GM18505 (cell line): ENCODE results near the gene TNFRSF21.

Source experiments
- ATAC-seq: cut with Tn5 transposase; IDR thresholded peaks from one replicate; pipeline ENCODE4 v1.9.1; 2021; ENCODE audit not compliant: unreplicated experiment
- POLR2A ChIP-seq: IDR thresholded peaks from 4 replicates; pipeline ENCODE4 v1.6.1; 2011; ENCODE audit warnings: borderline replicate concordance; ENCODE audit not compliant: insufficient read depth, insufficient read length; ENCODE audit errors: extremely low read depth

TNFRSF21 gene

DNA sequence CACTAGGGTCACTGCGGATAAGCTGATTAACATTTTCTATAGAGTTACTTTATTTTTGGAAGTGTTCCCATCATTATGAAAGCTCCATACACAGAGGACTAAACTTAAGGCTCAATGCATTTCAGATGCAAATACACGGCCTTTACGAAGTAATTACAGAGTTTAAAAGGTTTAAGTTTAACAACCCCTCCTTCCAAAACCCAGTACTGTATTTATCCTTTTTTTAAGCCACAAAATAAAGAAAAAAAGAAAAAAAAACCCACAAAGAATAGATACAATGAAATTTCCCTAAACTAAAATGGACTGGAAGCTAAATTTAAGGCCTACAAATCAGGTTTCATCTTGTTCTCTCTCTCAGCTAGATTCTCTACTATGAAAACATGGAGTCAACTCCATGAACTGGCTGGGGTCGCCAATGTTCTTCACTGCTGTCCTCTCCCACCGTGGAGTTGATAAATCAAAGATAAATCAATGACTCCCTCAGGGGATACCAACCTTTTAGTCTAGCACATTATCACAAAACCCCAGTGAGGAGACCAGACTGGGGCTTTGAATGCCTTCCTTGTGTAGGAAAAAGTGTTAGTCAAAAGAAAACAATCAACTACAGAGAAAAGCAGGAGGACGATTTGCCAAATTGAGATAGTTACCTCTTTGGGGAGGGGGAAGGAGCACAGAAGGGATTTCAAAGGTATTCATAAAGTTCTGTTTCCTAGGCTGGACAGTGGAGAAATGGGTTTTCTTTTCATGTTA is 52.5 kb downstream of the TNFRSF21 start:
- TF ChIP-seq POLR2A: no peak
- no peak for ATAC-seq

DNA sequence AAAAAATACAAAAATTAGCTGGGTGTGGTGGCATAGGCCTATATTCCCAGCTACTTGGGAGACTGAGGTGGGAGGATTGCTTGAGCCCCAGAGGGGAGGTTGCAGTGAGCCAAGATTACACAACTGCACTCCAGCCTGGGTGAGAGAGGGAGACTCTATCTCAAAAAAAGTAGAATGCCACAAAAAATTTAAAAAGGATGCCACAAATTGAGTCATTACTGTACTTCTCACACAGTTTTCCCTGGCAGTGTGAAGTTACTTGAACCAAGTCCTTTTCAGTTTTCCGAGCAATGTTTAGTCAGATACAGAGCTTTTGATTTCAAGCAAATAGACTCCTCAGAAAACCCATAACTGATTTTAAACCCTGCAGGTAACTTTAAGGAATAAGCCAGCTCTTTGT is 53.3 kb downstream of the TNFRSF21 start:
- TF ChIP-seq POLR2A: no peak

DNA sequence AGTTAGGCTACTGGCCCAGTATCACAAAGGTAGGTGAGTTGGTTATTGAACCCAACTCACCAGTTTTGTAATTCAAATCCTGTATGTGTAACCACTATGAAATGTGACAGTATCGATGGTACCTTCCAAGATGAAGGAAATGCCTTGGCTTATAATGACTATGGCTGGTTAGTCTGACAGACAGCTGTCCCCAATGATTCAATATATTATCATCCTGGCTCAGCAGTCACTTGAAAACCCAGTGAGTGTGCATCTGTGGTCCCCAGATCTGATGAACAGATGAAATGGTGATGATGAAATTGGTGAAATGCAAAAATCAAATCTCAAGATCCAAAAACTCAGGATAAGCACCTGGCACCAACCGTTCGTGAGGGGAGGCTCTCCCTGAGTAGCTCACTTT is 54.8 kb downstream of the TNFRSF21 start:
- no peak for ATAC-seq
- TF ChIP-seq POLR2A: no peak

More for the DNA sequence above, 53.3 kb downstream of the TNFRSF21 start:
- ATAC-seq: no peak

DNA sequence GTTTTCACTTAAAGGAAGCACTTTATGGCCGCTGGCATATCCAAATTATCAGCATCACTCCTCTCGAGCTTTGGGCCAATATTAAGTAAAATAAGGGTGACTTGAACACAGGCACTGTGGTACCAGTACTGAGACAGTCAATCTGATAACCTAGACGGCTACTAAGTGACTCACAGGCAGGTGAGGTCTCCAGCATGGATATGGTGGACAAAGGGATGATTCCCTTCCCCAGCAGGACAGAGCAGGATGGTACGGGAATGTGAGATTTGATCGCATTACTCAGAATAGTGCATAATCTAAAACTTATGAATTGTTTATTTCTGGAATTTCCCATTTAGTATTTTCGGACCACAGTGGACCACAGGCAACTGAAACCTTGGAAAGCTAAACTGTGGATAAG is 55.7 kb downstream of the TNFRSF21 start:
- TF ChIP-seq POLR2A: no peak
- no peak for ATAC-seq

DNA sequence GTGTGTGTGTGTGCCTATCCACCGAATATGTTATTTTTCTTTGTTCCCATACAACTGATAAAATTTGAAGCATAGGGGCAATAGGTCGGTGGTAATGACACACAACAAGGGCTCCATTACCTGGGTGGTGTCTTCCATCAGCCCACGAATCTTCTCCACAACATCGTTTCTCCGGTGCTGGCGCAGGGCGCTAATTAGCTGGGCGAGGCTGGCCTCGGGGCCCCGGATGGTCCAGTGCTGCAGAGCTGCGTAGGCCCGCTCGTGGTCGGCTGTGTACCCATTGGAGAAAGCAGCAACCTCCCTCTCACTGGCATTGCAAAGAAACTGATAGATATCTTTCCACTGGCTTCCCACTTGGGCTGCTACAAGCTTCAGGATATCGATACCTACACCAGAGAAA is 56.6 kb downstream of the TNFRSF21 start:
- no peak for TF ChIP-seq POLR2A
- no peak for ATAC-seq

DNA sequence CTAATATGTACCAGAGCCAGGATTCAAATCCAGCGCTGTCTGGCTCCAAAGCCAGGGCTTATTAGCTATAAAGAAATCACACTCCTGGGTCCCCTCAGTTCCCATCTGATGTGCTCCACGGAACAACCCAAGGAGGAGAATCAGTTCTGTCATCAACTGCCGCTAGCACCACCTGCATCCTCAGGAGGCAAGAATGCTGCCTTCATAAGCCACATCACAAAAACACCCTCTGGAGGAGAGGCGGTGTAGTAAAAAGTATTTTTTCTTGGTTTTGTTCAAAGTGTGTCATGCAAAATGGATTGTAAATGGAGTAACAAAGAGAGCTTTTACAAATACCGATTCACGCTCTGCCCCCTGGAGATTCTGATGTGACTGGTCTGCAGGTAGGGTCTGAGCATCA is 57.1 kb downstream of the TNFRSF21 start:
- ATAC-seq: no peak

DNA sequence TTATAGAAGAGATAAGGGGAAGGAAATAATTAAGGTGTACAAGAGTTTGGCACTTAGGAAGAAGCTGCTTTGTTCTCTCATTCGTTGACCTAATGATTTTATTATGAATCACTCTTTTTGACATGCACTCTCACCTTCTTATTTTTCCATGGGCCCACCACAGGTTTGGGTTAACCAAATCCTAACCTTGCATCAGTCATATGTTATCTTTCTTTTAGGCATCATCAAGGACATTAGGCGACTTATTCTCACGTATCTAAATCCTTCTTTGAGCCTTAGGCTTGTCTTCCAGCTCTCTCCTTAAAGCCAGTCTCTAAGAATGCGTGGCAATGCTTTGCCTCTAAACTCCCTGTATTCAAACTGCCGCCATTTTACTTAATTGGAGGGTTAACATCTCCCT is 58.3 kb downstream of the TNFRSF21 start:
- TF ChIP-seq POLR2A: no peak

More for the DNA sequence above, 57.1 kb downstream of the TNFRSF21 start:
- TF ChIP-seq POLR2A: no peak

DNA sequence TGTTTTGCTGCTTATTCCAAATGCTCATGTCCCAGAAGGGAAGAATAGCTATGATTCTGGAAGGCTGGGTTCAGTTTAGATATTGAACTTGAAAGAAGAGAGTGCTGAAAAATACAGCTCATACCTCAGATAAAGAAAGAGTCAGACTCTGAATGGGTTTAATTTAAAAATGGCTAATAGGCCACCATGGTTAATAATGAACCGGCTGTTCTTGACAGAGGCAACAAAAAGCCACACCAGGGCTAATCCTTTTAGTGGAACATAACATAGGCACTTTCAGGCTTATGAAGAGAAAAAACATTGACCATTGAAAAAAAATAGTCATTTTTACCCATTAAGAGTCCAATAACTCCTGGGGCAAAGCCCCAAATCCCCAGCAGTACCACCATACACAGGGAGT is 59.4 kb downstream of the TNFRSF21 start:
- no peak for ATAC-seq

More for the DNA sequence above, 58.3 kb downstream of the TNFRSF21 start:
- ATAC-seq: no peak

DNA sequence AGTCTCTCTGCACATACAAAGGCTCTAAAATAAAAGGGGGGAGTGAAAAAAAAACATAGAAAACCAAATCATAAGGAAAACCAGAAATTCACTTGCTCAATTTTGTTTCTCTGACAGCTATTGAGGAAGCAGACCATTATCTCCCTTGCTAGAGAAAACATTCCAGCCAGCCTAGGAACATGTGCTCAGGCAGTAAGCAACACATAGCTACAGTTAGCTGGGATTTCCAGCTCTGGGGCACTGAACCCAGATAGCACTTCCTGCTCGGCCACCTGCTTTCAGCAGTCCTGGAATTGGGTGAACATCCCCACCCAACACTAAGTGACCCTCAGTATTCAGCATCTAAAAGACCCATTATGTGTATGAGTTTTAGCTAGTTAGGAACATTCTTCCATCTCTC is 61.3 kb downstream of the TNFRSF21 start:
- TF ChIP-seq POLR2A: no peak
- ATAC-seq: no peak

More for the DNA sequence above, 59.4 kb downstream of the TNFRSF21 start:
- TF ChIP-seq POLR2A: no peak

DNA sequence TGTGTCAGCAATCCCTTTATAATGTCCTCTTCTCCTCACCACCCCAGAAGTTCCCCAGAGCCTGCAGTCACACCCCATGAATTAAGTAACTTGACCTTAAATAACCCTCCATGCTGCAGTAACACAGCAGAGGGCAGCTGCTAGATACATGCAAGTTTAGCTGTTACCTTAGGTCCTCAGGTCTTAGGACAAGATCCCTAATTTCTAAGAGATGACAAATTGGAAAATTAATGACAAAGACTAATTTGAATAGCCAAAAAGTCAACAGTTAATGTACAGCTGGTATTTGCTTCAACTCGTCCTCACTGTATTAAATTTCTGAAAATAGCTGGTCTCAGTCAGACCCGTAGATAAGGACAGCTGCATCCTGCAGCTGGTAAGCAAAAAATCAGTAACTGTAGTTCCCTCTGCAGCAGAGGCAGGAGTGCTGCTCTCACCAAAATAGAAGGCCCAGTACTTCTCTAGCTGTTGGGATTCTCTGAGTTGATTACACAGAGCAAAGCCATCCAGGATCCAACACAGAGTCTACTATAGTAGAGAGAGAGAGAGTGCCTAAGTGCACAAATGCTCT is 62.4 kb downstream of the TNFRSF21 start:
- TF ChIP-seq POLR2A: no peak
- ATAC-seq: peak; percentile 46

DNA sequence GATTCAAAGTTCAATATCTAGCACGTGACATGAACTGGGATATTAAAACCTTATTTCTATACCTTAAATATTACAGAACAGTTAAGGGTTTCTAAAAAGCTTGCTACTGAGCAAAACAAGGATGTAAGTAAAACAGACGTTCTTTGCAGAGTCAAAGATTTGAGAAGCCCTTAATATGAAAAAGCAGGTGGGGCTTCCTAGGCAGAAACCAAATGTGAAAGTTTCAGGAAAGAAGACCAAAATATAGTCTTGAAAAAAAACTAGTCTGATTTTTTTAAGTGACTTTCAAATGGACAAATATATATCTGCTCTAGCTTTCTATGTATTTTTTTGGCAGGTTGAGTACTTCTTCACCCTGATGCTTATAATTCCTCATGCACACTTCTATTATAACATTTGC is 63.2 kb downstream of the TNFRSF21 start:
- ATAC-seq: no peak
- no peak for TF ChIP-seq POLR2A

DNA sequence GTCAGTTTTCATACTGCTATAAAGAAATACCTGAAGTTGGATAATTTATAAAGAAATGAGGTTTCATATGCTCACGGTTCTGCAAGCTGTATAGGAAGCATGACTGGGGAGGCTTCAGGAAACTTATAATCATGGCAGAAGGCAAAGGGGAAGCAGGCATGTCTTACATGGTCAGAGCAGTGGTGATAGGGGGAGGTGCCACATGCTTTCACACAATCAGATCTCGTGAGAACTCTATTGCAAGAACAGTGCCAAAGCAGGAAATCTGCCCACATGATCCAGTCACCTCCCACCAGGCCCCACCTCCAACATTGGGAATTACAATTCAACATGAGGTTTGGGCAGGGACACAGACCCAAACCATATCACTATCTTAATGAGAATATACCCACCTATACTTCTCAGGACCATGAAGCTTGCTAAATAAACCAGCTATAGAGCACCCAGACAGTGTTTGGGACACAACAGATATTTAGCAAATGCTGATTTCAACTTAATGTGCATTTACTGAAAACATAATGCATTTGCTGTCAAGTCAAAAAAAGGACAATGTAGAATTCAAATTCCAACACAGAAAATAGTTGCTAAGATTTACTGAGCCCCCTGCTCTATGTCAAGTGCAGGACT is 63.8 kb downstream of the TNFRSF21 start:
- TF ChIP-seq POLR2A: no peak
- ATAC-seq: no peak

DNA sequence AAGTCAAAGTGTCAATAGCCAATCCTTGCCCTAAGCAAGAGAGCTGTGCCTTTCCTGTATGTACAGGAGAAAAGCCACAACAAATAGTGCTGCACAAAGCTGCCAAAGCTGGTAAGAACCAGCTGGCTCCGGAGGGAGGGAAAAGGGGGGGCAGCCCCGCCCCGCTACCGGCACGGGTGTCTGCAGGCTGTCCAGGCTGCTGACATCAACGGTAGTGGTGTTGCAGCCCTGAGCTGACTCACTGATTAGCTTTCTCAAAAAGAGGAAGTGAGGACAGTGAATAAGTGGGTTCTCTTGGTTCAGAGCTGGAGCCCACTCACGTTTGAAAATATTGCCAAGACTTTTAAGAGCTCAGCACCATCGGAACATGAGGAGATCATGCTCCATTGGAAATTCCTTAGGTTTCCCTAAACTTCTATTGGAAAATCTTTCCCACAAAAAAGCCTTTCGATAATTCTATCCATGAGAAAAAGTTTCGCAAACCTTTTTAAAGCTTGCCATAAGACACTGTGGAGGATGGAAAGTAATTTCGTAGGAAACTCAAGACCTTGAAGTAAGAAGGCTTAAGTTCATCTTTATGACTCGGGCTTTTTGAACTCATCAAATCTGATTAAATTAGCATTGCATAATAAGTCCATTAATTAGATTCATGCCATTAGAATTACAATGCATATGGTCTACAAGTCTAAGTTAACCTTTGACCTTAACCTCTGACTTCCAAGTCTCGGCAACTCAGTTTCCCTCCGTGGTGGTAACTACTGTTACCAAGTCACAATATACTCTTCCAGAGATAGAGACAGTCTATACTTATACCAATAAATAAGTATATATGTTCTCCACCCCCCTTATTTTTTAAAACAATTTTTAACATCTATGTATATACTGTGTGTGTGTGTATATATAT is 67.0 kb downstream of the TNFRSF21 start:
- no peak for TF ChIP-seq POLR2A
- peak; percentile 97 for ATAC-seq
